NCI-H2196 (cell line): ENCODE results near the gene LMNTD2.

Experiments used
- DNase-seq: peaks from one replicate; lab custom pipeline; 2025; ENCODE audit not compliant: unreplicated experiment; lab: John Stamatoyannopoulos, UW

The LMNTD2 gene

DNA sequence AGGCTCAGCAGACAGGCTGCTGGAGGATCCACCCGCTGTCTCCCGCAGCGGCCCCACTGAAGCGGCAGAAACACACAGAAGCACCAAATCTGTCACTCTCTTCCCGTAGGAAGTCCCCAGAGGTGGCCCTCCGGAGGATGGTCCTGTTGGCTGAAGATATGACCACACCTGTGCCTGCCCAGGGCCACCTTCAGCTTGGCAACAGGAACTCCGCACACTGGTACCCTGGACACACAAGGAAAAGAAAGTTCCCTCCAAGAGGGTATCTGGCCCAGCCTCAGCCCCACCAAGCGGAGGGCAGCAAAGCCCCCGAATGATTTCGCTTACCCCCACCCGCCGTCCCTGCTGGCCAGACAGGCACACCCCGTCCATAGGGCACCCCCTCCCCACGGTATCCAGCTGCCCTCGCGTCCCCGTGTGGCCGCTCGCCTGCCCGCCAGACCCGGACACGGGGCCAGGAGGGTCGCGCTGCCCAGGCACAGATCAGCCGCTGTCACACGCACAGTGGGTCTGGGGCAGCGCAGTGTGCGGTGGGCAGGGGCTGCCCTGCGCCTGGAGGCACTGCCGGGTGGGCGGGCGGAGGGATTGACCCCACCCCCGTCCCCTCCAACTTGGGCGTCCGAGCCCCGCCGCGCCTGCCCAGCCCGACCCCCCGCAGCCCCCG lies 7.2 kb upstream of the LMNTD2 start:
- no peak for DNase-seq

- no peak for DNase-seq
Observed at GRCh38 chr11:567011-567628, 6.6 kb upstream of the LMNTD2 start.

DNA sequence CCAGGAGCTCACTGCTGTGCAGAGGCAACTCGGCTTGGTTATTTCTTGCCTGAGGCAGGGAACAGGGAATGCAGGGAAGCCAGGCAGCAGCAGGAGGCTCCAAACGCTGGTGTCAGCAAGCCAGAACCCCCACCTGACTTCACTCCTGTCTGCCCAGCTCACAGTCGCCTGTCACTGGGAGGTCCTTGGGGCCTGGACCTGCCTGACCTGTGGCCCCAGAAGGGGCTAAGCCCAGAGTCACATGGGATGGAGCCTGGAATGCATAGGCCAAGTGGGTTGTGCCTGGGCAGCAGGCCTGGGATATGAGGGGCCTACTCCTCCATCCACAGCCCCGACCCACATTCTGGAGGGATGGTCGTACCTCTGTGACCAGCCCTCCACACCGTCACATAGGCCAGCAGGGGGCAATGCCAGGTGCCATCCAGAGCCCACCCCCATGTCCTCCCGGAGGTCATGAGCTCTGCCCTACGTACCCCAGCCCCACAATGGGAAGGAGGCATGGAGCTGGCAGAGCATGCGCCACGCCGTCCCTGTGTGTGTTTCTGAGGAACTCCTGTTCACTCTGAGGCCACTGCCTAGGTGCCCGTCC lies 5.5 kb upstream of the LMNTD2 start:
- DNase-seq: no peak

GRCh38 chr11:563812-564578 lies 3.5 kb upstream of the LMNTD2 start:
- DNase-seq: no peak

DNA sequence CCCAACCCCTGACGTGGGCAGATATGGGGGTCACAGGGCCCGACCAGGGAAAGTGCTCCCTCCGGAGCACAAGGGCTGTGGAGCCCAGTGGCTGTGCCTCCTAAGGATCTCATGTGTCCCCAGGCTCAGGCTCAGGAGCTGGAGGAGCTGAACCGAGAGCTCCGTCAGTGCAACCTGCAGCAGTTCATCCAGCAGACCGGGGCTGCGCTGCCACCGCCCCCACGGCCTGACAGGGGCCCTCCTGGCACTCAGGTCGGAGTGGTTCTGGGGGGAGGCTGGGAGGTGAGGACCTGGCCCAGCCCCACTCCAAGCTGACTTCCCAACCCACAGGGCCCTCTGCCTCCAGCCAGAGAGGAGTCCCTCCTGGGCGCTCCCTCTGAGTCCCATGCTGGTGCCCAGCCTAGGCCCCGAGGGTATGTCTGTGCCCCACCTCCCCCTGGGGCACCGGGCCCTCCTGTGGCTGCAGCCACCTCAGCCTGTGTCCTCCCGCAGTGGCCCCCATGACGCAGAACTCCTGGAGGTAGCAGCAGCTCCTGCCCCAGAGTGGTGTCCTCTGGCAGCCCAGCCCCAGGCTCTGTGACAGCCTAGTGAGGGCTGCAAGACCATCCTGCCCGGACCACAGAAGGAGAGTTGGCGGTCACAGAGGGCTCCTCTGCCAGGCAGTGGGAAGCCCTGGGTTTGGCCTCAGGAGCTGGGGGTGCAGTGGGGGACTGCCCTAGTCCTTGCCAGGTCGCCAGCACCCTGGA lies 2.7 kb upstream of the LMNTD2 start:
- no peak for DNase-seq

GRCh38 chr11:562046-562645 lies 1.6 kb upstream of the LMNTD2 start:
- no peak for DNase-seq

GRCh38 chr11:561148-562003 lies 838 bp upstream of the LMNTD2 start:
- peak; percentile 61 for DNase-seq

DNA sequence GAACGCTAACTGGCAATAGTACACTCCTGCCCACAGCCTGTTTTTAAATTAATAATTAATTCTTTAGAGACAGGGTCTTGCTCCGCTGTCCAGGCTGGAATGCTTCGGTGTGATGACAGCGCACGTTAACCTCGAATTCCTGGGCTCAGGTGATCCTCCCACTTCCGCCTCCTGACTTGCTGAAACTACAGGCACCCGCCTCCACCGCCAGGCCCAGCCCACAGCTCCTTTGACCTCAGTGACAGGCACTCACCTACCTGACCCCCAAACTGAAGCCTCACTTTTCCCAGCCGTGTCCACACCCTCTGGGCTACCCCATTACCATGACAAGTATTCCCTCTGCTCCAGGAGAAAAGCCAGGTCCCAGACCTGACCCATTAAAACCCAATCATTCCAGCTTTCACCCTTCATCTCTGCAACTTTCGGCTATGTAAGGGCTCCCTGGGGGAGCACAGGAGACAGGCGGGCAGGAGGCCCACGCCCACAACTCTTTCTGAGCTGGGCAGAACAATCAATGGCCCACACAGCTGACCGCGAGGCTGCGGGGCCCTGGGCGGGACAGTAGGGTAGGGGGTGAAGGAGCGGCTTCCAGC lies 730 bp downstream of the LMNTD2 start:
- no peak for DNase-seq

GRCh38 chr11:559020-559620 lies 1.4 kb downstream of the LMNTD2 start:
- no peak for DNase-seq

GRCh38 chr11:558503-558902 lies 2.0 kb downstream of the LMNTD2 start:
- no peak for DNase-seq

DNA sequence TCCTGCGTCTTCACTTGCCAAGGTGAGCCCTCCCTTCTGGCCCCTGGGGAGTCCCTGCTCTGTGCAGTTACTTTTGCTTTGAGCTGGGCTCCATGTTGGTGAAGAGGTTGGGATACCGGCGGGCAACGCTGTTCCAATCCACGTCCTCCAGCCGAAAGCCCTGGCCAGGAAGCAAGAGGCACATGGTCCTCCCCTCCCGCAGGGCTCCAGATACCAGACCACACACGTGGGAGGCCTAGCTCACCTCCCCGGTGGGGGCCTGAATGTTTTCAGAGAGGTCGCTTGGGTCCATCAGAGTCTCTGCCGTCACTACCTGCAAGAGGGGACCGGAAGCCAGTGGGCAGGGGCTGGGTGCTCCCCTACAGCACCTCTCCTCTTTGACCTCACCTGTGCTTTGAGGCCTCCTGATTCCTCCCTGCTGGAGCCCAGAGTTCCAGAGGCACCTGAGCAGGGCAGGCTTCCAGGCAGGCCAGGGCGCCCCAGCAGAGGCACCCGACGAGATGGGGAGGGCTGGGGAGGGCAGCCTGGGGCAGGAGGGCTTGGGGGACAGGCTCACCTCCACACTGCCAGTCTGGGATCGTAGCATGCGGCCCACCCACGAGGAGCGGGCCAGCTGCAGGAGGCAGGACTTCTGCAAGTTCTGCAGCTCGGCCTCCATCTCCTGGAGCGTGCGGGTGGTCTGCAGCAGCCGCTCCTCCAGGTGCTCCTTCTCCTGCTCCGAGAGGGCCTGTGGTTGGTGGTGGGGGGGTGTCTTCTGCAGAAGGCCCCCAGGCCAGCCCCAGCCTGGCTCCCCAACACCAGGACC lies 3.0 kb downstream of the LMNTD2 start:
- no peak for DNase-seq

DNA sequence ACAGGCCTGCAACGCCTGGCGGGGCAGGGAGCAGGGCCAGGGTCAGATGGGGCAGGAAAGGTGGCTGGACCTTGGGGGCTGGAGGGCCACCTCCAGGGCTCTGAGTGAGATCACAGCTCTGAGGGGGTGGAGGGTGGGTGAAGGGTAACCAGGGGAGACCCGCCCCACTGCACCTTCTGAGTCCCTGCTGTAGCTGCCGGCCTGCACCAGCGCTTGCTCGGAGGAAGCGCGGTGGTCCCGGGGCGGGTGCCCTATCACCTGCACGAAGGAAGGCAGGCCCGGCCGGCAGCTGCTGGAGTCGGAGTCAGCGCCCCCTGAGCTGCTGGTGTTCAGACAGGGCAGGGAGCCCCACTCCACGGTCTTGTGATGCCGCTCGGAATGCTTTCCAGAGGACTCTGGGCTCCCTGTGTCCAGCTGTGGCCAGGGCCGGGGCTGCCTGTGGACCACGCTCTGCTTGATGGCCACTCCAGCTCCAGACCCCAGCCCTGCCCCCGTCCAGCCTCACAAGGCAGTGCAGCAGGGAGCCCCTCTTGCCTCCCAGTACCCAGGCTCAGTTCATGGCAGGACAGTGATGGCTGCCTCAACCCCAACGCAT lies 3.8 kb downstream of the LMNTD2 start:
- DNase-seq: no peak

GRCh38 chr11:555780-556661 lies 4.5 kb downstream of the LMNTD2 start:
- no peak for DNase-seq

- DNase-seq: no peak
Observed at GRCh38 chr11:555227-555779, 5.2 kb downstream of the LMNTD2 start.

GRCh38 chr11:554428-555226 lies 5.9 kb downstream of the LMNTD2 start:
- DNase-seq: peak; percentile 88

DNA sequence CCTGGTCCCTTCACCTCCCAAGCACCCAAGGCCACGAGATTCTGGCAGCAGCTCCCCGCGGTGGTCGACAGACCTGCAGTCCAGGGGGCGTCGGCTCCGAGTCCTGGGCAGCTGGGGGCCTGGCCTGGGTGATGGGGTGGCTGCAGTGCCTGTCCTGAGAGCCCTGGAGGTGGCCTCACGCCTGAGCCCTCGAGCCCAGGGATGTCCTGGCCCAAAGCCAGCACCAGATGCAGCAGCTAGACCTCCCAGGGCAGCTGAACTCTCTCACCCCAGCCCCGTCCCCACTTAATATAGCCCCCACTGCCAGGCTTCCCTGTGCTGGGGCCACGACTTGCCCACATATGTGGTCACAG lies 6.6 kb downstream of the LMNTD2 start:
- peak; percentile 16 for DNase-seq
